Subcutaneous adipose tissue (tissue), 4 donors: ENCODE data around the gene CPB2. TPM values are rescaled to one million over a fixed set of nuclear protein-coding genes. Genes with fewer than 3 reads are reported as not detected.

Source experiments
- CTCF ChIP-seq: fragments of 450-650 bp; IDR thresholded peaks from one replicate; pipeline ENCODE4 v1.5.1; 2016; ENCODE audit warnings: low read depth, mild to moderate bottlenecking, control low read depth, antibody characterized with exemption, moderate library complexity
- total RNA-seq, 4 donors: library from RNA; depleted of rRNA; stranded (reverse); fragments of >200 nt; gene quantifications; one replicate each; pipeline ENCODE4 v1.1.0, GENCODE V29; 2016

CPB2 gene
- total RNA-seq, 4 donors from 2014 or later, result 0.34 TPM; not detected in 3

- no peak for TF ChIP-seq CTCF
These were observed 1.8 kb downstream of the CPB2 start for GRCh38 chr13:46103037-46103436.

DNA sequence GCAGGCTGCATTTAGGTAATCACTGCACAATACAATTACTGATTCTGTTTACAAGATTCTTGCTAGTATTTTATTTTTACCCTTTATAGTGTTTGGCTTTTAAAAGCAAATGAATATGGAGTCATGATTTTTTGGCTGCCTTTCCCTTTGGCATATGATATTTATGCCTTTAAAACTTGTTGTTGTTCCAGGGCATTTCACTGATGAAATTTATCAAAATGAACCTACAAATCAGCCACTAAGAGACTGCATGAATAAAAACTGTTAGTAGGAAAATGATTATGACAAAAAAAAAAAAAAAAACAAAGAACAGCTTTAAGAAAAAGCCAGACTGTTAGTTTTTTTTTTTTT lies 2.6 kb downstream of the CPB2 start:
- TF ChIP-seq CTCF, result no peak

GRCh38 chr13:46101484-46102254 lies 3.2 kb downstream of the CPB2 start:
- no peak for TF ChIP-seq CTCF

DNA sequence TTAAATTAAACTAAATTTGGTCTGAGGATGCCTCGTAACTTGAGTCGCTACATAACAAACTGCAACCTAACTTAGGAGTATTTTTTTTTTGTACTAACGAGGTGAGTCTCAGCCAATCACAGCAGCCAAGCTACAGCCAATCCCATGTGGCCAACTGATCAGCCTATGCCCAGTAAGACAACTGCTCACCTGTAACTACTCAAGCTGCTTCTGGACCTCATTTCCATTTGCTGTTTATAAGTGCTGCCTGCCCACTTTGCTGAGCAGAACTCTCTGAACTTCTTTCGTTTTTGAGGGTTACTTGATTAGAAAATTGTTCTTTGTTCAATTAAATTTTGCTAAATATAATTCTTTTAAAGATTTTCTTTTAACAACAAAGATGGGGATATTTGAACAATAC lies 3.8 kb downstream of the CPB2 start:
- no peak for TF ChIP-seq CTCF

DNA sequence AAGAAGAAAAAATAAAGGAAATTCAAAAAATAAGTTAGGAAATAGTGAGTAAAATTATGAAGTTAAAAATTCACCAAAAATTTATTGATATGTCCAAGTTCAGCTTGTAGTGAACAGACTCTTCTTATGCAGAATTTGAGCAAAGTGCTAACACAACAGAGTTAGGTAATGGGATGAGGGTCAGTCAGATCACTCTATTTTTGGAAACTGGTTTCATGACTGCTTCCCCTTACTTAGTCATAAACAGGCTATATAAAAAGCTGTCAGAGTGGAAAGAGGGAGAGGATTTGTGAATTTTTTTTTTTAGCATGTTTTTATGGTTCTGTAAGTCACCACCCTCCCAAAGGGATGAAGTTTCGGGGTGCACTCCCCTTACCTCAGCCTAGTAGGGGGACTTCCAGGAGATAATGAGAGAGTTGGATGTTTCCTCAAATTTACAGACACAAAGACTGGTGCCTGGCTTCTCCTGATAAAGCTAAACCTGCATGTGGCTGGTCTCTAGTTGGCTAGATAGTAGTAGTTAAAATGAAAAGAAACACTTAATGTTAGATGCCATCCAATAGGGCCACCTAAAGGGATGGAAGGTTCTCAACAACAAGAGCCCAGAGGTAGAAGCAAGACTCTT lies 4.5 kb downstream of the CPB2 start:
- TF ChIP-seq CTCF, result no peak

DNA sequence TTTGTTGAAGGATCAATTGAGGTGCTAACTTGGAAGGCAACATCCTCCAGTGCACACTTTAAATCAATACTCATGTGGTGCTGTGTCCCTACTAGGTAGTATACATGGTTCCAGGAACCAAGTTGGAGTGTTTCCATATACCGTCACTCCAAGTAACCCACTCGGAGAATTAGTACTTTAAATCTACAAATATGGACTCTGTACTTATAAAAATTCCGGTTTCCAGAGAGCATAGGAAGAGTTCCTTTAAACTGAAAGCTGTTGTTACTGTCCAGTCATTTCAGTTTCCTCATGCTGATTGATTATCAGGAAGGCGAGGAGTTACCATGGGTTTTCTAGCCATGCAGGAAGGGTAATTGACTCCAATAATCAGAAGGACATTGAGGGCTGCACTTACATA lies 7.2 kb downstream of the CPB2 start:
- TF ChIP-seq CTCF, result no peak

DNA sequence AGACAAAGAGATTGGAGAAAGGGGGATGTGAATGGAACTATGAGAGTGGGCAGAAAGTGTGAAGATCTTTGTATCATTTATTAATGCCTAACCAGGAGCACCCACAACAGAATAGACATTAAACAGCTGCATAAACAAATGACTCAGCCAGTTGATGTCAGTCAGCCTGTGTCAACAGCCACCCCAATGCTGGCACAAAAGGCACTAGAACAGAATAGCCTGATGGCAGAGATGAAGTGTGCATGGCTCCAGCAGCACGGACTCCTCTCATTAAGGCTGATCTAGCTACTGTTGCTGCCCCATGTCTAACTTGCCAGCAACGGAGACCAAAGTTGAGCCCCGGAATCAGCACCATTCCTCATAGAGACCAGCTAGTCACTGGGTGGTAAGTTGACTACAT lies 7.8 kb downstream of the CPB2 start:
- TF ChIP-seq CTCF, result no peak
